A172 (cell line): ENCODE measurements around the gene CLN5. TPM values are rescaled to one million over a fixed set of nuclear protein-coding genes. Genes with fewer than 3 reads are reported as not detected.
"Not testable (repeated sequence)": the region's sequence is repeated elsewhere in the genome, so short reads cannot be mapped to it uniquely, and the experiment has no call there.

Experiments used
- DNase-seq: peaks from one replicate; pipeline ENCODE4 v3.0.0-alpha.2; 2015; ENCODE audit warnings: low spot score
- total RNA-seq: library from RNA; depleted of rRNA; stranded (reverse); fragments of >200 nt; shearing (Covaris generic); gene quantifications from 2 replicates; pipeline ENCODE4 v1.2.3, GENCODE V29; 2014

CLN5 gene
- total RNA-seq, 1 experiment from 2014 or later, result 18.7 TPM

DNA sequence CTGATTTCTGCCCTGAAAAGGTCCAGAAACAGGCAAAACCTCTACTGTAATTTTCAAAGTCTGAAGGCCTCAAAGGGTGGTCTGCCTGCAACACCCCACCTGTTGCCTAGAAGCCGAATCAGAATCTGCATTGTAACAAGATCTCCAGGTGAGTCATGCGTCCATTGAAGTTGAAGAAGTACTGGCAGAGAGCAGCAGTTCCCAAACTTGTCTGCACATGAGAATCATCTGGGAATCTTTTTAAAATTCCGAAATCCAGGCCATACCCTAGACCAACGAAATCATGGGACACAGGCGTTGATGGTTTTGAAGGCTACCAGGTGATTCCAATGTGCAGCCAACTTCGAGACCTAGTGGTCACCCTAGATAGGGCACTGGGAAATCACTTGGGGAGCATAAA is 16.0 kb upstream of the CLN5 start:
- no peak for DNase-seq

DNA sequence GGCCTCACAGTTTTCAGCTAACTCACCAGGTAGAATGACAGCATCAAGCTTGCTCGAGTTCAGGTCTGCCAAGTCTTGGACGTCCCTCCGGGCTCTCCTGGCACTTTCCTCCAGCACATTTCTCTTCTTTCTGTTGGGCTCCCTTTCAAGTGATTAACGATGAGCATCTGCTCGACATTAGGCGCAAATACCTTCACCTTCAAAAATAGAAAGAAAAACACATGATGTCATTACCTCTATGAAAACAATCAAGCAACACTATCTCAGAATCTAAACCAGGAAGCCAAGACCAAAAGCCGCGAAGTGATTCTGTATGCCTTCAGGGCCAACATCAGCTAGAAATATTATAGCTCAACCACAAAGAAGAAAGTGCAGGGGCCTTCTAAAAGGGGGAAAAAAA is 15.4 kb upstream of the CLN5 start:
- DNase-seq, result peak; percentile 16

DNA sequence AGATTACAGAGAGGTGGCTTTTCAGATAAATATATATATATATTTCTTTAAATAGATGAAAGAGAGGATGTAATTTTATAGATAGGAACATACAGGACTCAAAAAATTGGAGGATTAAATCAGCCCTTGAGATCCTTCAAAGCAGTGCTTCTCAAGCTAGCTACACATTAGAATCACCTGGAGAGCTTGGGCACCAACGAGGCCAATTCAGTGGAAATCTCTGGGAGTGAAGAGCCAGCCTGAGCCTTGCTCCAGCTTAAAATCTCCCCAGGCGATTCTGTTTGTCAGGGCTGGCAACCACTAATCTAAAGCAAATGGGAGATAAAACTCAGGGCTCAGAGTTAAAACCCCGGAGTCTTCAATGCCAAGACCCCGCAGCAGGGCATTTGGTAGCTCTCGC is 15.0 kb upstream of the CLN5 start:
- DNase-seq, result no peak

DNA sequence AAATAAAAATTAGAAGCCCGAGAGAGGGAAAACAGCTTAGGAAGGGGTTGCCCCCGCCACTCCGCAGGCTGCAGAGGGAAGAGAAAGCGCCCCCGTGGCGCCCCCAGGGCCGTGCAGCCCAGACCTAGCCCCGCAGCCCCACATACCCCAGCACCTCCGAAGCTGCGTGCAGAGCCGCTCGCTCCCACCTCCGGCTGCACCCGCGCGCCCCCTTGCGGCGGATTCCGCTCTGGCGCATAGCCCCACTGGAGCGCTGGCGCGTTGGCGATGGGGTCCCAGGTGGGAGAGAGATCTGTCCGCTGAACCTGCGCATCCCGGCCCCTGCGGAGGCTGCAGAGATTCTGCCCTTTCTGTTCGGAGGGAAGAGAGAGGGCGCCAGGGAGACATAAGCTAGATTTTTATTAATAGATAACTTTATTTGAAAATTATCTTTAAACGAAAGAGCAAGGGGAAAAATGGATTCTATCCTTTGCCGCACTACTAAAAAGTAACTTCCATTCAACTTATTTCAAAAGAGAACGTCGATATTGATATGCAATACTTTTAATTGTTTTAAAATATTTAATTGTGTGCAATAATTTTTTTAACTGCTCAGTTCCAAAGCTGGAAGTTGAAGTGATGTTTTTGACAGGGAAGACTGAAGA is 11.7 kb upstream of the CLN5 start:
- no peak for DNase-seq

DNA sequence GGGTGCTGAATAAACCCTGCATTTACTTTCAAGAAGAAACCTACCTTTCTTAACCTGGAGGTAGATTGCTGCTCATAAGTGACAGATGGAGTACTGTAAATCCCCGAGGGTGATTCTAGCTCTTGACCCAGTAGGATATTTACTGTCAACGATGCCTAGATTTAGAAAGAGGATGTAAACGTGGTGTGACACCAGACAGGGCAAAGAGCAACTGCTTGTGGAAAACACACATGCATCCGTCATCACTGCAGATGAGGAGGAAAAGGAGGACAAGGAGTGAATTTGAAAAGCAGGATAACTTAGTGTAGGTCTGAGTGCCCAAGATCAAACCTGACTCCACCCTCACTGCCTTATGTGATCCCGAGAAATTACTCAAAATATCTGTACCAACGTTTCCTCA is 9.8 kb upstream of the CLN5 start:
- DNase-seq, result no peak

DNA sequence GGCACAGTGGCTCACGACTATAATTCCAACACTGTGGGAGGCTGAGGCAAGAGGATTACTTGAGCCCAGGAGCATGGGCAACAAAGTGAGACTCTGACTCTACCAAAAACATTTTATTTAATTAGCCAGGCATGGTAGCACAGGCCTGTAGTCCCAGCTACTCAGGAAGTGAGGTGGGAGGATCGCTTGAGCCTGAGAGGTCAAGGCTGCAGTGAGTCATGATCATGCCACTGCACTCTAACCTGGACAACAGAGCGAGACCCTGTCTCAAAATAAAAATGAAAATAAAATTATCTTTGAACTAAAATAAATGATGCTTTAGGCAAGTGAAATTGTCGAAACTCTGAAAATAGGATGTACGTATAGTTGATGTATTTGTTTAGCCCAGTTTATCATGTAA is 8.2 kb upstream of the CLN5 start:
- DNase-seq, result no peak

DNA sequence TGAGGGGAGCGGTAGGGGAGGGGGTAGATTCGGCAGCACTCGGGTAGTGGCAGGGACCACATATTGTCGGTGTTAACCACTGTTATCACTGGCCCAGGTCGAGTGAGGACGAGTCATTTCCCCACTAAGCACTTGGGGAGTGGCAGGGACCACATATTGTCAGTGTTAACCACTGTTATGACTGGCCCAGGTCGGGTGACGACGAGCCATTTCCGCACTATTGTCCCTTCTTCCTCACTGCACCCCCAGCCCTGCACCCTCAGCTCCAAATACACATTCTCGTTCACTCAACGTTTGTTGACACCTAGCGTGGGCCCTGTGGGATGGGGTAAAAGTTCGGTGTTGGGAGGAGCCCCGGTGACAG is 467 bp upstream of the CLN5 start:
- peak; percentile 11 for DNase-seq

DNA sequence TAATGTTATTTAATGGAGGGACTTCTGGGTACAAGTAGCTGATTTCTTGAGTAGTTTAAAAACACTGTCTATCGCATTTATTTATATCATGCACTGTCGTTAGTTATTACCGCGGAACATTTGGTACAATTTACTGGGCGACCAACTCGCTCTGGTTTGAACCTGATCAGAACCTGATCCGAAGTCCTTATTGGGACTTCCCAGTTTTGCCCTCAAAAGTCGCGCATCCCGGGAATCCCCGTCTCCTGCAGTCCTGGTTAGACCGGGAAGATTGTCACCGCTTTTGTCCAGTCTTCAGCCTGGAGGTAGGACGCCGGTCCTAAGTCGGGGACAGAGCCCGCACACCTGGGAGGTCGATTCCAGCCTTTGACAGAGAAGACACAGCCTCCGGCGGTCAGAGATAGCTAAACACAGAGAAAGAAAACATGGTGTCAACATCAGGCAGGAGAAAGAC is 694 bp downstream of the CLN5 start:
- peak; percentile 35 for DNase-seq

DNA sequence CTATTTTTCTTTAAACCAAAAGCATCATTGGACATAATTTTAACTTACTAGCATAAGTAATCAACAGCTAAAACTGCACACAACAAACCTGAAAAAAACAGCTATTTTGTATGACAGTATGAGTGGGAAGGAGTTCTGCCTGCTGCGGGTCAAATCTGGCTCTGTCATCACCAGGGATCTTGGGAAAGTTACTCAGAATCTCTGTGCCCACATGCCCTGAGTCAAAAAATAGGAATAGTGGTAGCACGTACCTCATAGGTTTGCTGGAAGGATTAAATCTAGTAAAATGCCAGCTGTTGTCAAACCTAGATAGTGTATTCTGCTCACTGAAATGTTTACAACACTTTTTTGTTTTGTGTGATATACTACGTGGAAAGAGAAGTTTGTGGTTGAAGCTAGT is 1.1 kb downstream of the CLN5 start:
- DNase-seq, result no peak

DNA sequence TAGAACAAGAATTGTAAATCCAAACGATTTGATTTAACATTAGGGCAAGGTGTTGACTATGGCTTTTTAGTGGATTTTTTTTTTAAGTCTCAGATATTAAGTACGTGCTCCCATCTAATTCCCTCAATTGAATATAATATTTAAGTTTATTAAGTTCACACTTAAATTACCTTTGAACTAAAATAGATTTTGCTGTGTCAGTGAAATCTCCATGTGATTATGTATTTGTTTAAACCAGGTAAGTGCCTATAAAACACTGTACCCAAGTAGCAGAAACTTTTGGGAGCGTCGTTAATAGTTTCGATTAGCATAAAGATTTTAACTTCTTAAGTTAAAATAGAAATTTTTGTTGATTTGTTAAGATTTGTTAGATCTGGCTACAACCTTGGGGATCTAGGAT is 1.6 kb downstream of the CLN5 start:
- no peak for DNase-seq

DNA sequence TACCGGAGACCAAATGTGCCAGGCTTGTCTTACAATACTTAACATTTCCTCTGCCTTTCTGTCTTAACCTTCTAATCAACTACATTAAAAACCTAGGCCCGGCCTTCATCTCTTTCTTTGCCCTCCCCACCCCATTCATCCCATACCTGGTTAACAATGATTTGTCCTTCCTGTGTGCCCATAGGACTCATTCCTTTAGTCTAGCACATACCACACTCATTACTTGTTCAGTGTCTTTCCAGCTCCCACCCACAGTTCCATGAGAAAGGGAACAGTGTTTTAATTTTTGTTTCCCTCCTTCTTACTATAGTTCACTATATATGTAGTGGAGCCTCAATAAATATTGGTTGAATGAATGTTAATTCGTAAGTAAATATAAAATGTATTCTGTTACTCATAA is 2.4 kb downstream of the CLN5 start:
- no peak for DNase-seq

DNA sequence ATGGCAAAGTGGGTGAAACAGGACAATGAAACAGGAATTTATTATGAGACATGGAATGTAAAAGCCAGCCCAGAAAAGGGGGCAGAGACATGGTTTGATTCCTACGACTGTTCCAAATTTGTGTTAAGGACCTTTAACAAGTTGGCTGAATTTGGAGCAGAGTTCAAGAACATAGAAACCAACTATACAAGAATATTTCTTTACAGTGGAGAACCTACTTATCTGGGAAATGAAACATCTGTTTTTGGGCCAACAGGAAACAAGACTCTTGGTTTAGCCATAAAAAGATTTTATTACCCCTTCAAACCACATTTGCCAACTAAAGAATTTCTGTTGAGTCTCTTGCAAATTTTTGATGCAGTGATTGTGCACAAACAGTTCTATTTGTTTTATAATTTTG is 8.6 kb downstream of the CLN5 start:
- no peak for DNase-seq

DNA sequence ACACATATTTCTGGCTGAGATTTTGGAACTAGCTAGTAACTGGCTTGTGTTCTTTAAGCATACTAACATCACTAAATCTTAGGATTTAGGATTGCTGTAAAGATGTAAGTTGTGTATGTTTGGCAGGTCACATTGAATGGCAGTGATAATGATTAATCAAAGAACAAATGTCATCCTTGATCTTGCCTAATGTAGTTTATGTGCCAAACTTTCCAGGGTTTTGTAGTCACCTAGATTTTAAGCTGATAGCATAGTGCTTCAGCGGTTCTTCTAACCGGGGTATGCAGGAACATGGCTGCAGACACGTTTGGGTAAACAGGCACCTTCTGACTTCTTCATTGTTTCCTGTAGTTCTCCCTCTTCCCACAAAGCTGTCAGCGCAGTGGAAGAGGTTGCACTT is 9.7 kb downstream of the CLN5 start:
- no peak for DNase-seq

DNA sequence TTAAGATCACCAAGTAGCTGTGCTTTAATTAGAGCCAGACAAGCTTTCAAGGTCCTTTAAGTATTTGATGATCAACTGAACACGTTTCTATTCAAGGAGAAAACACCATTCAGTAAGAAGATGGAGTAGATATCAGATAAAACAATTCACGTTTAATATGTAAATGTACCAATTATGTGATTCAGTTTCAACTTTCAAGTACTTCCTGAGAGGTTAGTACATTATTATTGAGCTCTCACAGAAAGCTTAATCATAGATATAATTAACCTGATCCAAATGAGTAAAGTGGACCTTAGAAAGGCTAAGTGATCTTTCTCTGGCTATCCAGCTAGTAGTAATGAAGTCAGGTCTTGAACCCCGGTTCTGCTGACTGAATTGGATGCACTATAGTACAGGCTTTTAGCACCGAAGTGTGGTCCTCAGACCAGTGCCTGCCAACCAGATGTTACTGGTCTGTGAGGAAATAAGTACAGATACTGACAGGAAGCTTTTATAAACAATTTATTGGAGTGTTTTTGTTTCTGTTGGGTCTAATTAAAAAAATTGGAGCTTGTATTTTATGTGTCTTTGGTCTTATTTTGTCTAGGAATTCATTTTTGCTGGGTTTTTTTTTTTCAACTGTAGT is 10.2 kb downstream of the CLN5 start:
- DNase-seq, result no peak

DNA sequence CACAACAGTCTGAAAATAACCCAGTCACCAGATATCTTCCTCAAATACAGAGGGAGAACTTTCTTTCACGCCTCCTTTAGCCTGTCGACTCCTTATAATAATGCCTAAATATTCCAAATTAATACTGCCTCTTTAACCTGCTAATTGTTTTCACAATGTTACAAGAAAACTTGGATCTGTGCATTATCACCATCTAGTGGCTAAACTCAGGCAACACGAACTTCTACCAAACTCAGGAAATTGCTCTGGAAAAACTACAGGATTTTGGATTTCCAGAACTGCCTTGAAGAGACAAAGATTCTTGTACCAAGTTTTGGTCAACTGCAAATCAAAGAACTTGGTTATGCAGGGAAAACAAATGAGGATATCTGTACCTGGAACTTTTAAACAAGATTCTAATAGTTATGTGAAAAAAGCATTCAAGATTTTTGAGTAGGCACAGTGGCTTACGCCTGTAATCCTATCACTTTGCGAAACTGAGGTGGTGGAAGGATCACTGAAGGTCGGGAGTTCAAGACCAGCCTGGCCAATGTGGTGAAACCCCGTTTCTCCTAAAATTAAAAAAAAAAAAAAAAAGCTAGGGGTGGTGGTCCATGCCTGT is 10.8 kb downstream of the CLN5 start:
- DNase-seq, result peak; percentile 11

DNA sequence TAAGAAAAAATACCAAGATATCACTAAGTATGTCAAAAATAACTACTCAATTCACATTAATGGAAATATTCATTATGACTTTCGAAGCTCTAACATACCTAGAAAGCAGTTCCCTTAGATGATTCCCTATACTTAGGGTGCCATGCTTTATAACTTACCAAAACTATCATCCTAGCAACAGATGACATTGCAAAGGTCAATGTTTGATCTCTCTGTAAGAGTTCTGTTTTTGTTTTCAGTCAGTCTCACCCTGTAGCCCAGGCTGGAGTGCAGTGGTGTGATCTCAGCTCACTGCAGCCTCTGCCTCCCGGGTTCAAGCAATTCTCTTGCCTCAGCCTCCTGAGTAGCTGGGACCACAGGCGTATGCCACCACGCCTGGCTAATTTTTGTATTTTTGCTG is 16.5 kb downstream of the CLN5 start:
- not testable (repeated sequence) for DNase-seq

DNA sequence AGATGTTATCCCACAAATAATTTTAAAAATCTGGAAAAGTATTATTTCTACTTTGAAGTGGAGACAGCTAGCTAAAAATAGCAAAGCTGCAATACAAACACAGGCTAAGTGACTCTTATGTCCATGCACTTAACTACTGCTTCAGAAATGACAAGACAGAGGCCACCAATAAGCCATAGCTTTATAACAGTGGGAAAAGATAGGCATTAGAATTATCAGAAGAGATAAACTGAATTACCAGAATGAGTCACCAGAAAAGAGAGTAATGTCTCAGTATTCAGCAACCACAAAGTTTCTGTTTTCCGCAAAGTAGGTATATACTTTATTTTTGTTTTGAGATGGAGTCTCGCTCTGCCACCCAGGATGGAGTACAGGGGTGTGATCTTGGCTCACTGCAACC is 17.1 kb downstream of the CLN5 start:
- DNase-seq, result no peak

DNA sequence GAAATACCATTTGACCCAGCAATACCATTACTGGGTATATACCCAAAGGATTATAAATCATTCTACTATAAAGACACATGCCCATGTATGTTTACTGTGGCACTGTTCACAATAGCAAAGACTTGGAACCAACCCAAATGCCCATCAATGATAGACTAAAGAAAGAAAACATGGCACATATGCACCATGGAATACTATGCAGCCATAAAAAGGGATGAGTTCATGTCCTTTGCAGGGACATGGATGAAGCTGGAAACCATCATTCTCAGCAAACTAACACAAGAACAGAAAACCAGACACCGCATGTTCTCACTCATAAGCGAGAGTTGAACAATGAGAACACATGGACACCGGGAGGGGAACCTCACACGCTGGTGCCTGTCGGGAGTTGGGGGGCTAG is 17.8 kb downstream of the CLN5 start:
- not testable (repeated sequence) for DNase-seq

DNA sequence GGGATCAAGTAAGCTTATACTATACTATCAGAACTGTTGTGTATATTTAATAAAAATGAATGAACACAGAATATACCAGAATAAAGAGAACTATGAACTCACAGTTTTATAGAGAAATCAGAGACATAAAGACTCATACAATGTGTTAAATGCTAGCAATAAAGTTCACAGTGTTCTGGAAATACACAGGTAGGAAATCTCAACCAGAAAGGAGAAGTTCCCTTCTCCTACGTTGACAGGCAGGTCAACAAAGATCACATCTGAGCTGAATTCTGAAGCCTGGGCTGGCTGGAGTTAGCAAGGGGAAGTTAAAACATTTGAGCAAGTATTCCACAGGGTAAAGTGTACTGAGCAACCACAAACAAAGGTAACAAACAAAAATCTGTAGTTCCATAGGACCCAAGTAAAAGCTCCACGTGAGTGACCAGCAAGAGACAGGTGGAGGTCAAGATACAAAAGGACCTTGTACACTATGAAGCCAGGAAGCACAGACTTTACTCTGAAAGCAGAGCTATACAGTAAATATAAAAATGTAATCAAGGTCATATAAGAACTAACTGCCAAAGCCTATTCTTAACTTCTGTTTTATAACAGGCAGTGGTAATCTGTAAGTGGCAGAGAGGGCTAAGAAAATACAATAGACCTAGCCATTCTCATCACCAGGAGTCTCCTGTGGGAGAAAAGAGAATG is 22.1 kb downstream of the CLN5 start:
- no peak for DNase-seq

DNA sequence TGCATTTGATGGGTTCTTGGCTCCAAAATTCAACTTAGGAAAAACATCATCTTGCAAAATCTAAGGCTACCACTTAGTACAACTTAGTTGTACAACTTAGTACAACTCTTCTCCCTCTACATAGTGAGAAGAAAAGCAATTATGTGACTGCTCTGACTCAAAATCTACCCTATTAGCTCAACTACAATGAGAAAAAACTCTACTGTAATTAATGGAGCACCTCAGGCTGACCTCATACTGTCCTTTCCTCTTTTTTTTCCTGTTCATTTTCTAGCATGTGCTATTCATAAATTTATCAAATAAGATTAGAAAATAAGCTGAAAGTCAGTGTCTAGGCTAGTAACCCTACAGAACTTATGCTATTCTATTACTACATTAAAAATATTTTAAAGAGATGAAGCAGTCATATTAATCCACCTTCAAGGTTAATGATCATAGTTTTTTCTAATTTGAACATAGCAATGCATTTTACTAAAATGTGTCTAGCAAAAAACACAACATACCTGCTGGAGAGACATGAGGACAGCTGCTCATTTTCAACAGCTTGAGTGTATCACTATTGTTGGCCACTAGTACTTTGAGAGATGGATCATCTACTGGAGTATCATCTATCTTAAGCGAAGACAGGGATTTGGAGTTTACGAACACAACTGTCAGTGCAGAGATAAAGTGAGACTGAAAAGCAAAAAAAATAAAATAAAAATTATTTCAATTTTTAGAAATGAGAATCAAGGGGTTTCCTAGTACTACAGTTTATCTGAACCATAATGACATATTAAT is 23.2 kb downstream of the CLN5 start:
- DNase-seq, result no peak

DNA sequence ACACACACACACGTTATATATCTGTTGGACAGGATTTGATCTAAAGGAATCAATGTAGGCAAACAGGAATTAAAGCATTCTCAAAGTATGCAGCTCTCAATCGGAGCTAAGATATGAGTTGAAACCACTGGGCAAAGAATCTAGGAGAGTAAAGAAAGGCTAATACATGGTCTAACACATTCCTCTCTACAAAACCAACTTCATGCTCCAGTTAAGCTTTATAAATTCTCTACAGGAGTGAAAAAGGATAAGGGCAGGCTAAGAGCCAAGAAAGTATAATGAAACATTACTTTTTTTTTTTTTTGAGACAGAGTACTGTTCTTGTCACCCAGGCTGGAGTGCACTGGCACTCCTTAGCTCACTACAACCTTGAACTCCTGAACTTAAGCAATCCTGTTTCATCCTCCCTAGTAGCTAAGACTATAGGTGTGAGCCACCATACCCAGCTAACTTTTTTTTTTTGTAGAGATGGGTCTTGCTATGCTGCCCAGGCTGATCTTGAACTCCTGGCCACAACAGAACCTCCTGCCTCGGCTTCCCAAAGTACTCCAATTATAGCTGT is 24.5 kb downstream of the CLN5 start:
- DNase-seq, result no peak
